H1 (cell line): ENCODE data around the gene GPR180. TPM values are rescaled to one million over a fixed set of nuclear protein-coding genes. Genes with fewer than 3 reads are reported as not detected.

Source experiments
- CTCF ChIA-PET: fragments of 300-600 bp; sonication (Branson Sonifier 250); formaldehyde crosslinking; loops from one replicate; lab custom pipeline; 2021; ENCODE audit not compliant: partially characterized antibody; lab: Charles Lee
- POLR2A ChIA-PET: fragments of 300-600 bp; sonication (Branson Sonifier 250); formaldehyde crosslinking; loops from one replicate; lab custom pipeline; 2021; ENCODE audit warnings: inconsistent platforms; ENCODE audit not compliant: partially characterized antibody; lab: Charles Lee
- DNase-seq, 2 experiments: peaks; one replicate each; pipeline versions ENCODE4 v3.0.0 to v3.0.0-alpha.2; 2010 to 2022; ENCODE audit warnings: low spot score in 2 of 2, low read depth in 1 of 2, mixed read lengths in 1 of 2
- FAIRE-seq: peaks from 2 replicates; lab custom pipeline; 2011; peaks lifted over from hg19 to GRCh38; lab: Jason Lieb, UNC
- H2AFZ ChIP-seq: 2 replicates; pipeline ENCODE4 v1.8.1; 2012; ENCODE audit warnings: low read length, inconsistent platforms
- H2AK5ac ChIP-seq: 2 replicates; pipeline ENCODE4 v1.6.1; 2013; ENCODE audit warnings: low read depth, low read length
- H2BK120ac ChIP-seq: replicated peaks from 2 replicates; pipeline ENCODE3; 2013; ENCODE audit warnings: low read depth, low read length, inconsistent platforms
- H2BK12ac ChIP-seq: 2 replicates; pipeline ENCODE4 v1.6.1; 2013; ENCODE audit warnings: low read depth, low read length
- H2BK15ac ChIP-seq: 2 replicates; pipeline ENCODE4 v1.6.1; 2013; ENCODE audit warnings: low read length
- H2BK20ac ChIP-seq: 2 replicates; pipeline ENCODE4 v1.6.1; 2013; ENCODE audit warnings: low read length
- H2BK5ac ChIP-seq: 2 replicates; pipeline ENCODE4 v1.6.1; 2013; ENCODE audit warnings: low read depth, low read length
- H3K14ac ChIP-seq: 2 replicates; pipeline ENCODE4 v1.6.1; 2013; ENCODE audit warnings: inconsistent platforms; ENCODE audit not compliant: insufficient read length
- H3K18ac ChIP-seq: 2 replicates; pipeline ENCODE4 v1.6.1; 2013; ENCODE audit warnings: low read length; ENCODE audit errors: extremely low read depth
- H3K23ac ChIP-seq: 2 replicates; pipeline ENCODE4 v1.6.1; 2013; ENCODE audit warnings: inconsistent platforms; ENCODE audit not compliant: insufficient read length
- H3K23me2 ChIP-seq: 2 replicates; pipeline ENCODE4 v1.6.1; 2013; ENCODE audit warnings: low read depth, low read length
- H3K27ac ChIP-seq: 2 replicates; pipeline ENCODE4 v1.6.1; 2011; ENCODE audit warnings: low read depth, low read length, inconsistent platforms
- H3K27me3 ChIP-seq, 4 experiments: replicated peaks in 1 of 4; 1 replicate in 1 of 4; 2 replicates in 3 of 4; pipeline versions ENCODE4 v1.6.1 to v1.8.1; 2011 to 2013; ENCODE audit warnings: low read length in 3 of 4, mild to moderate bottlenecking in 3 of 4, inconsistent platforms in 2 of 4, mixed read lengths in 2 of 4, moderate library complexity in 1 of 4; ENCODE audit not compliant: control insufficient read depth in 3 of 4, insufficient read depth in 3 of 4; ENCODE audit errors: extremely low read depth in 1 of 4
- H3K36me3 ChIP-seq, 4 experiments: 2 replicates each; pipeline versions ENCODE4 v1.6.1 to v1.8.1; 2011 to 2013; ENCODE audit warnings: mild to moderate bottlenecking in 4 of 4, low read length in 3 of 4, moderate library complexity in 2 of 4, control low read depth in 1 of 4, inconsistent platforms in 1 of 4; ENCODE audit not compliant: insufficient read depth in 4 of 4, control insufficient read depth in 2 of 4
- H3K4ac ChIP-seq: replicated peaks from 2 replicates; pipeline ENCODE3; 2013; ENCODE audit warnings: low read length, low read depth, mixed read lengths, inconsistent platforms; ENCODE audit not compliant: insufficient read length
- H3K4me1 ChIP-seq, 4 experiments: replicated peaks in 1 of 4; 1 replicate in 1 of 4; 2 replicates in 3 of 4; pipeline versions ENCODE4 v1.6.1 to v1.8.1; 2011 to 2013; ENCODE audit warnings: low read length in 3 of 4, inconsistent platforms in 2 of 4, mixed read lengths in 1 of 4; ENCODE audit not compliant: insufficient read depth in 4 of 4, control insufficient read depth in 3 of 4
- H3K4me2 ChIP-seq, 2 experiments: 2 replicates each; pipeline versions ENCODE4 v1.6.1 to v1.8.1; 2011 to 2013; ENCODE audit warnings: low read depth in 2 of 2, low read length in 2 of 2, control low read depth in 1 of 2, inconsistent platforms in 1 of 2, mild to moderate bottlenecking in 1 of 2; ENCODE audit not compliant: insufficient read depth in 1 of 2
- H3K4me3 ChIP-seq, 4 experiments: fragments of 200-600, 300-600 bp in 1 of 4; sonication (generic), shearing (Covaris generic), sonication (Bioruptor Twin) in 1 of 4; 2 replicates each; pipeline versions ENCODE4 v1.5.1 to v1.8.1; 2011 to 2016; ENCODE audit warnings: low read length in 4 of 4, low read depth in 3 of 4, control low read depth in 2 of 4, inconsistent platforms in 2 of 4, mild to moderate bottlenecking in 2 of 4, mixed read lengths in 1 of 4, moderate library complexity in 1 of 4; ENCODE audit not compliant: insufficient read depth in 2 of 4; ENCODE audit errors: extremely low read depth in 1 of 4
- H3K56ac ChIP-seq: replicated peaks from 2 replicates; pipeline ENCODE3; 2013; ENCODE audit warnings: low read depth, mild to moderate bottlenecking, mixed read lengths, low read length, inconsistent platforms; ENCODE audit not compliant: insufficient read length
- H3K79me1 ChIP-seq: 2 replicates; pipeline ENCODE4 v1.6.1; 2013; ENCODE audit warnings: low read depth, low read length, control low read depth
- H3K79me2 ChIP-seq, 2 experiments: 2 replicates each; pipeline versions ENCODE4 v1.6.1 to v1.8.1; 2012 to 2013; ENCODE audit warnings: low read length in 2 of 2, mild to moderate bottlenecking in 2 of 2, inconsistent platforms in 1 of 2; ENCODE audit not compliant: insufficient read depth in 2 of 2, control insufficient read depth in 1 of 2
- H3K9ac ChIP-seq, 4 experiments: replicated peaks in 1 of 4; 1 replicate in 1 of 4; 2 replicates in 3 of 4; pipeline versions ENCODE4 v1.6.1 to v1.8.1; 2011 to 2013; ENCODE audit warnings: low read depth in 3 of 4, low read length in 3 of 4, control low read depth in 2 of 4, mild to moderate bottlenecking in 2 of 4, moderate library complexity in 2 of 4, inconsistent platforms in 1 of 4; ENCODE audit errors: extremely low read depth in 1 of 4
- H3K9me3 ChIP-seq, 2 experiments: 2 replicates each; pipeline versions ENCODE4 v1.6.1 to v1.8.1; 2012 to 2013; ENCODE audit warnings: mild to moderate bottlenecking in 2 of 2, moderate library complexity in 2 of 2, control low read depth in 1 of 2, inconsistent platforms in 1 of 2, low read depth in 1 of 2, low read length in 1 of 2, mixed read lengths in 1 of 2; ENCODE audit not compliant: insufficient read depth in 2 of 2
- H4K20me1 ChIP-seq, 2 experiments: replicated peaks in 1 of 2; 2 replicates each; pipeline versions ENCODE3 to v1.8.1; 2011 to 2013; ENCODE audit warnings: inconsistent platforms in 2 of 2, low read length in 2 of 2, mild to moderate bottlenecking in 1 of 2; ENCODE audit not compliant: insufficient read depth in 2 of 2, control insufficient read depth in 1 of 2
- H4K5ac ChIP-seq: 2 replicates; pipeline ENCODE4 v1.6.1; 2013; ENCODE audit warnings: low read length, low read depth, mixed read lengths, inconsistent platforms; ENCODE audit not compliant: insufficient read length
- H4K8ac ChIP-seq: 2 replicates; pipeline ENCODE4 v1.8.0; 2013; ENCODE audit warnings: mild to moderate bottlenecking, moderate library complexity, low read length, inconsistent platforms; ENCODE audit not compliant: insufficient read depth; ENCODE audit errors: extremely low read depth
- H4K91ac ChIP-seq: replicated peaks from 2 replicates; pipeline ENCODE3; 2013; ENCODE audit warnings: low read length, mixed read lengths, inconsistent platforms; ENCODE audit not compliant: insufficient read length
- BCL11A ChIP-seq, 2 experiments: IDR thresholded peaks; one replicate each; pipeline ENCODE4 v1.6.1; 2011; ENCODE audit warnings: low read depth in 2 of 2, low read length in 2 of 2, mild to moderate bottlenecking in 2 of 2
- CBX5 ChIP-seq: fragments of 300-800, 300-1000 bp; sonication (generic); IDR thresholded peaks from 2 replicates; pipeline ENCODE4 v1.7.1; 2016; ENCODE audit warnings: antibody characterized with exemption, low read length, low read depth
- CHD1 ChIP-seq: IDR thresholded peaks from 2 replicates; pipeline ENCODE4 v1.6.1; 2012; ENCODE audit warnings: low read depth, low read length, improper control_type of control experiment
- CHD2 ChIP-seq: IDR thresholded peaks from 2 replicates; pipeline ENCODE4 v1.6.1; 2012; ENCODE audit warnings: low read length, improper control_type of control experiment
- CREB1 ChIP-seq: IDR thresholded peaks from 2 replicates; pipeline ENCODE4 v1.6.1; 2012; ENCODE audit warnings: inconsistent platforms
- KDM1A ChIP-seq: fragments of 200-600, 300-600 bp; sonication (generic); IDR thresholded peaks from 2 replicates; pipeline ENCODE4 v1.7.1; 2016; ENCODE audit warnings: mild to moderate bottlenecking, low read length, borderline replicate concordance
- SIRT6 ChIP-seq: IDR thresholded peaks from one replicate; pipeline ENCODE4 v1.7.1; 2012; ENCODE audit warnings: low read length, inconsistent platforms
- SIX5 ChIP-seq: IDR thresholded peaks from 2 replicates; pipeline ENCODE4 v1.6.1; 2011; ENCODE audit warnings: mild to moderate bottlenecking, low read depth, low read length
- SP2 ChIP-seq: IDR thresholded peaks from 2 replicates; pipeline ENCODE4 v1.6.1; 2012; ENCODE audit warnings: mild to moderate bottlenecking, low read length, inconsistent platforms
- TEAD4 ChIP-seq: IDR thresholded peaks from 2 replicates; pipeline ENCODE4 v1.6.1; 2012; ENCODE audit warnings: low read depth, low read length, inconsistent platforms, mixed read lengths
- WGBS, 2 experiments: shearing (Covaris generic) in 1 of 2; methylation state at CpG; one replicate each; pipeline versions ENCODE4 v1.1.6 to v1.1.7; 2013 to 2015; ENCODE audit warnings: low lambda C conversion rate in 2 of 2, mixed read lengths in 2 of 2, inconsistent platforms in 1 of 2, low coverage in 1 of 2, missing lambda C conversion rate in 1 of 2; ENCODE audit not compliant: insufficient replicate concordance in 2 of 2, insufficient coverage in 1 of 2, insufficient read length in 1 of 2; ENCODE audit errors: extremely low coverage in 1 of 2, missing lambda C conversion rate in 1 of 2; 5-methylcytosine and 5-hydroxymethylcytosine counted together
- polyA plus RNA-seq, 7 experiments: library from polyadenylated mRNA; depleted of rRNA in 3 of 7; stranded (reverse) in 5 of 7; unstranded in 2 of 7; fragments of >200 nt in 5 of 7; fragments of 200-250 nt in 2 of 7; gene quantifications; 1 replicate in 5 of 7; 2 replicates in 1 of 7; 4 replicates in 1 of 7; pipeline versions ENCODE4 v1.2.1 to v1.2.3, GENCODE V29; 2011 to 2013; ENCODE audit warnings: missing spikeins in 2 of 7, mixed read lengths in 2 of 7
- total RNA-seq: library from RNA; stranded (reverse); fragmentation: NEBNext Ultra II Directional; extraction: Animal tissue kit (Norgen Biotek cat#: 25700); gene quantifications from 2 replicates; pipeline ENCODE4 v1.2.1, GENCODE V29; 2021
- TF ChIP-seq, protein P1 (sequence below), 3 experiments: IDR thresholded peaks; 1 replicate in 2 of 3; 2 replicates in 1 of 3; pipeline versions ENCODE4 v1.5.1 to v1.6.1; 2011; ENCODE audit warnings: low read length in 3 of 3, mild to moderate bottlenecking in 3 of 3, inconsistent platforms in 2 of 3, low read depth in 1 of 3, moderate library complexity in 1 of 3; ENCODE audit not compliant: insufficient read depth in 1 of 3; ENCODE audit errors: control extremely low read depth in 1 of 3

Gene GPR180
- total and polyA plus RNA-seq, 2 of the 8 experiments (the other 6 are each of a cell fraction or from before 2014, with no cell fraction given) = 1.8 to 4.8 TPM

GRCh38 chr13:94630858-94631257, 29.2 kb downstream of the GPR180 start:
- H3K9ac ChIP-seq = no peak overlapping the region
- no peak overlapping the region for H3K56ac ChIP-seq
- H2BK12ac ChIP-seq = no peak overlapping the region
- CTCF ChIA-PET = interaction anchor here (0.7 to 3.1 kb wide), 3 partner anchors 10 to 118 kb away, joined by 3 to 22 read pairs (median 12); no protein-coding TSS in a partner anchor
- H4K8ac ChIP-seq = no peak overlapping the region
- 92% methylated on average over 2 of the region's 2 CpGs; no CpG with 5 or more reads in 1 of the 2 experiments for WGBS, 2 experiments
- H4K20me1 ChIP-seq = no peaks in the 10 kb centered on the region
- H3K36me3 ChIP-seq = peaks cover 0 to 34% (median 0%) of the 10 kb centered on the region in 4 experiments; a peak in 2 of 8 replicates
- H2BK20ac ChIP-seq = no peak overlapping the region
- H4K91ac ChIP-seq = no peak overlapping the region
- FAIRE-seq = no peak
- no peak overlapping the region for H2BK15ac ChIP-seq
- H3K79me2 ChIP-seq = no peaks in the 10 kb centered on the region
- H2AFZ ChIP-seq = no peak overlapping the region
- TF ChIP-seq CHD1 = no peak
- no peak for TF ChIP-seq SP2
- TF ChIP-seq, protein P1, sequence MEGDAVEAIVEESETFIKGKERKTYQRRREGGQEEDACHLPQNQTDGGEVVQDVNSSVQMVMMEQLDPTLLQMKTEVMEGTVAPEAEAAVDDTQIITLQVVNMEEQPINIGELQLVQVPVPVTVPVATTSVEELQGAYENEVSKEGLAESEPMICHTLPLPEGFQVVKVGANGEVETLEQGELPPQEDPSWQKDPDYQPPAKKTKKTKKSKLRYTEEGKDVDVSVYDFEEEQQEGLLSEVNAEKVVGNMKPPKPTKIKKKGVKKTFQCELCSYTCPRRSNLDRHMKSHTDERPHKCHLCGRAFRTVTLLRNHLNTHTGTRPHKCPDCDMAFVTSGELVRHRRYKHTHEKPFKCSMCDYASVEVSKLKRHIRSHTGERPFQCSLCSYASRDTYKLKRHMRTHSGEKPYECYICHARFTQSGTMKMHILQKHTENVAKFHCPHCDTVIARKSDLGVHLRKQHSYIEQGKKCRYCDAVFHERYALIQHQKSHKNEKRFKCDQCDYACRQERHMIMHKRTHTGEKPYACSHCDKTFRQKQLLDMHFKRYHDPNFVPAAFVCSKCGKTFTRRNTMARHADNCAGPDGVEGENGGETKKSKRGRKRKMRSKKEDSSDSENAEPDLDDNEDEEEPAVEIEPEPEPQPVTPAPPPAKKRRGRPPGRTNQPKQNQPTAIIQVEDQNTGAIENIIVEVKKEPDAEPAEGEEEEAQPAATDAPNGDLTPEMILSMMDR (IDR thresholded peaks at IDR 0.05; ENCODE audit: control extremely low read depth in 1 of 3, insufficient read depth in 1 of 3, low read depth in 1 of 3, low read length in 3 of 3) = no peak
- TF ChIP-seq KDM1A = no peak
- TF ChIP-seq SIX5 = no peak
- TF ChIP-seq TEAD4 = no peak
- no peak for TF ChIP-seq CBX5
- no peak for TF ChIP-seq CHD2
- TF ChIP-seq BCL11A (IDR thresholded peaks at IDR 0.05; ENCODE audit: low read depth in 2 of 2, low read length in 2 of 2) = no peak
- no peak for TF ChIP-seq SIRT6
- no peak for TF ChIP-seq CREB1
- TF ChIP-seq, all 59 proteins: peak for 0
- no peak overlapping the region for H3K14ac ChIP-seq
- DNase-seq = no peak
- H3K23me2 ChIP-seq = no peaks in the 10 kb centered on the region
- H3K27me3 ChIP-seq = no peaks in the 10 kb centered on the region
- no peak overlapping the region for H3K4ac ChIP-seq
- H3K4me3 ChIP-seq = no peak overlapping the region
- H2BK5ac ChIP-seq = no peak overlapping the region
- POLR2A ChIA-PET = interaction anchor here (0.6 to 1.1 kb wide), 2 partner anchors 10 to 28 kb away, joined by 3 to 4 read pairs; no protein-coding TSS in a partner anchor
- H3K4me2 ChIP-seq = no peak overlapping the region
- no peak overlapping the region for H3K23ac ChIP-seq
- H3K79me1 ChIP-seq = no peaks in the 10 kb centered on the region
- H2BK120ac ChIP-seq = no peak overlapping the region
- H3K9me3 ChIP-seq = no peaks in the 10 kb centered on the region
- no peak overlapping the region for H2AK5ac ChIP-seq
- H3K4me1 ChIP-seq = no peaks in the 10 kb centered on the region; a peak in 1 of 7 replicates
- H3K27ac ChIP-seq = no peak overlapping the region
- H4K5ac ChIP-seq = no peak overlapping the region
- no peak overlapping the region for H3K18ac ChIP-seq
